Upper lobe of right lung (tissue), 1 donor: Measurements from ENCODE around the gene FEN1. TPM values are rescaled to one million over a fixed set of nuclear protein-coding genes. Genes with fewer than 3 reads are reported as not detected.

Source experiments
- ATAC-seq: fragments of 200-7000 bp; cut with Tn5 transposase; one replicate; pipeline ENCODE4 v1.9.1; 2020; ENCODE audit warnings: mild to moderate bottlenecking, moderate library complexity
- DNase-seq: peaks from one replicate; pipeline ENCODE4 v3.0.0-alpha.2; 2020
- H3K27ac ChIP-seq: fragments of 200-600 bp; one replicate; pipeline ENCODE4 v1.8.0; 2022
- H3K27me3 ChIP-seq: fragments of 200-600 bp; one replicate; pipeline ENCODE4 v1.8.0; 2022; ENCODE audit warnings: mild to moderate bottlenecking
- H3K36me3 ChIP-seq: fragments of 200-600 bp; one replicate; pipeline ENCODE4 v1.8.0; 2022
- H3K4me1 ChIP-seq: fragments of 200-600 bp; one replicate; pipeline ENCODE4 v1.8.0; 2022
- H3K4me3 ChIP-seq: fragments of 200-600 bp; one replicate; pipeline ENCODE4 v1.8.0; 2022; ENCODE audit warnings: mild to moderate bottlenecking
- H3K9me3 ChIP-seq: fragments of 200-600 bp; one replicate; pipeline ENCODE4 v1.8.0; 2022
- intact Hi-C: fragments of 100-400 bp; cut with DNase I; formaldehyde crosslinking; loops from one replicate; pipeline ENCODE4 v1.11.0; 2022
- total RNA-seq: library from RNA; stranded (reverse); fragmentation: NEBNext Ultra II Directional; extraction: Animal tissue kit (Norgen Biotek cat#: 25700); gene quantifications from one replicate; pipeline ENCODE4 v1.2.1, GENCODE V29; 2021
- TF ChIP-seq, protein P1 (sequence below): fragments of 200-600 bp; IDR thresholded peaks from one replicate; pipeline ENCODE4 v1.8.0; 2022; ENCODE audit warnings: antibody characterized with exemption
- donor health status: DM: no; HTN: yes; CAD: no; lungs with severe emphysema.

FEN1 gene
- total RNA-seq, 1 donor from 2014 or later, result 4.9 TPM

DNA sequence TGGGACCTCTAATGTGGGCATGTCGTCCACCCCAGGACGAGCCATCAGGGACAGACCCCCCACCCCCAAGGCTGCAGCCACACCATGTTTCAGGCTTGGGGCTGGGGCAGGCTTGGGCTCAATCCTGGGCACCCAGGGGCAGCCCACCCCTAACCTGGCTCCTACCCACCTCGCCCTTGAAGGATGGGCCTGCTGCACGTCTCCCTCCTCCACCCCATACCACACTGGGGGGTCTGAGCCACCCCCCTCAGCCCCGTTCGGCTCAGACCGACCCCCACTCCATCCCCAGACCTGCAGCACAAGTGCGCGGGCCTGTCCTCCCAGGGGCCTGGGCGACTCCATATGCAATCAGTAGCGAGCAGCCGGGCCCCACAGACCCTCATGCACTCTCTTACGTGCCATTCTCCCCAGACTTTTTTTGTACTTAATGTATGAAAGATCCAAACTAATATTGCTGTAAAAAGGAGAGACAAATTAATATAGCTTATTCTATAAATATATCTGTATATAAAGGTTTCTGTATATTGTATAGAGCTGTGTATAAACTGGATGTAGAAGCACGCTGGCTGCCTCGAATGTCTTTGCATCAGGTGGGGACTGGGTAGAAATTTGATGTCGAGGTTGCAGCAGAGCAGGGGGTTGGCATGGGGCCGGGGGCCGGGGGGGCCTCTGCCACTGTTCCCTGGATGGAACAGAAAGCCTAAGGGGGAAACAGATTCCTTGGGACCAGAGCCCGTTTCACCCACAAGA lies 46.1 kb upstream of the FEN1 start:
- Histone ChIP-seq H3K4me1 (no peaks in the 10 kb centered on the region), H3K27me3 (no peaks in the 10 kb centered on the region), H3K27ac (no peak overlapping the region), H3K9me3 (no peaks in the 10 kb centered on the region), H3K36me3 (no peaks in the 10 kb centered on the region), H3K4me3 (no peak overlapping the region)
- no peak for DNase-seq
- intact Hi-C loops, result no loop called here
- TF ChIP-seq, protein P1, sequence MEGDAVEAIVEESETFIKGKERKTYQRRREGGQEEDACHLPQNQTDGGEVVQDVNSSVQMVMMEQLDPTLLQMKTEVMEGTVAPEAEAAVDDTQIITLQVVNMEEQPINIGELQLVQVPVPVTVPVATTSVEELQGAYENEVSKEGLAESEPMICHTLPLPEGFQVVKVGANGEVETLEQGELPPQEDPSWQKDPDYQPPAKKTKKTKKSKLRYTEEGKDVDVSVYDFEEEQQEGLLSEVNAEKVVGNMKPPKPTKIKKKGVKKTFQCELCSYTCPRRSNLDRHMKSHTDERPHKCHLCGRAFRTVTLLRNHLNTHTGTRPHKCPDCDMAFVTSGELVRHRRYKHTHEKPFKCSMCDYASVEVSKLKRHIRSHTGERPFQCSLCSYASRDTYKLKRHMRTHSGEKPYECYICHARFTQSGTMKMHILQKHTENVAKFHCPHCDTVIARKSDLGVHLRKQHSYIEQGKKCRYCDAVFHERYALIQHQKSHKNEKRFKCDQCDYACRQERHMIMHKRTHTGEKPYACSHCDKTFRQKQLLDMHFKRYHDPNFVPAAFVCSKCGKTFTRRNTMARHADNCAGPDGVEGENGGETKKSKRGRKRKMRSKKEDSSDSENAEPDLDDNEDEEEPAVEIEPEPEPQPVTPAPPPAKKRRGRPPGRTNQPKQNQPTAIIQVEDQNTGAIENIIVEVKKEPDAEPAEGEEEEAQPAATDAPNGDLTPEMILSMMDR, result no peak
- ATAC-seq, result no peak

DNA sequence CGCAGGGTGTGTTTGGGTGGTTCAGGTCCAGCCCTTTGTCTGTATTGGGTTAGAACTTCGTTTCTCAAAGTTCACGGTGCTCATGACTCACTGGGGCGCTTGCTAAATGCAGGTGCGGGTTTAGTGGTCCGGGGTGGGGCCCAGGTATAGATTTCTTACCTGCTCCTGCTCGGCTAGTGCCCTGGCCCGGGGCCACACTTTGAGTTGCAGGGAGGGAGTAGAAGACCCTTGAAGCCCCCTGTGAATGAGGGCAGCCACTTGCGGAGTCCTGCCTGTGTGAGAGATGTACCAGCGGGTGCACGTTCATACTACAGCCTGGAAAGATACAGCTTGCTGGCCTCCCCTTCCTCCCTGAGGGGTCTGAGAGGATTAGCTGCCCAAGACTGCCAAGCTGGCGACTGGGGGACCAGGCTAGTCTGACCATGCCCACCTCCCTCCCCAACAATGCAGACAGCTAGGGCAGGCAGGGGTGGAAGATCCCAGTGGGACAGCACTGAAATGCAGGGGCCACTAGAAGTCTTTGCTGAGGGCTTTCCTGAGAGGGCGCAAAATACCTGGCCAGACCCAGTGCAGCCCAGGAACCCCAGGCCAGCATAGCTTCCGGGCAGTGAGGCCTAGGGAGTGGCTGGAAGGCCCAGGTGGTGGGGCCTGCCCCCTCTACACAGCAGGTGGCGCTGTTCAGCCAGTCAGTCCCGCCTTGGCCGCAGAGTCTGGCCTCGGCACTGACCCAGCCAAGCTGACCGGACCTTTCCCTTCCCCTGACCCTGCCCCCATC lies 45.3 kb upstream of the FEN1 start:
- peak; percentile 88 for DNase-seq
- Histone ChIP-seq H3K27ac (no peak overlapping the region), H3K36me3 (no peaks in the 10 kb centered on the region), H3K9me3 (no peaks in the 10 kb centered on the region), H3K27me3 (no peaks in the 10 kb centered on the region), H3K4me3 (no peak overlapping the region), H3K4me1 (no peaks in the 10 kb centered on the region)
- TF ChIP-seq, protein P1, result peak; percentile 85
- intact Hi-C loops, result no loop called here
- peak; percentile 90 for ATAC-seq

DNA sequence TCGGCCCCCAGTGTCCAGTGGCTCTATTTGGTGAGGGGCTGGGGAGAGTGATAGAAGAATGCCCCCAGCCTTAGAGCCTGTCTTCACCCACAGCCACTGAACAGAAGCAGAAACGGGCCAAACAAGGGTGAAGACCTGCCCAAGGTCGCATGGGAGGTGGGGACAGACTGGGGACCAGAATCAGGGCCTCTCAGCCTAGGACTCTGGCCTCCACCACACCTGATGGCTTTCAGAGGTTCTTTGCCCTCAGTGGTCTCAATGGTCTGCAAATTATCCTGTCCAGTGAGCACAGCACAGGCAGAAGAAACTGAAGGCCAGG lies 44.8 kb upstream of the FEN1 start:
- TF ChIP-seq, protein P1, result no peak
- Histone ChIP-seq H3K4me3 (no peak overlapping the region), H3K9me3 (no peaks in the 10 kb centered on the region), H3K4me1 (peaks cover 4% of the 10 kb centered on the region), H3K36me3 (no peaks in the 10 kb centered on the region), H3K27ac (no peak overlapping the region), H3K27me3 (no peaks in the 10 kb centered on the region)
- intact Hi-C loops, result no loop called here
- DNase-seq (no peak), ATAC-seq (no peak)

DNA sequence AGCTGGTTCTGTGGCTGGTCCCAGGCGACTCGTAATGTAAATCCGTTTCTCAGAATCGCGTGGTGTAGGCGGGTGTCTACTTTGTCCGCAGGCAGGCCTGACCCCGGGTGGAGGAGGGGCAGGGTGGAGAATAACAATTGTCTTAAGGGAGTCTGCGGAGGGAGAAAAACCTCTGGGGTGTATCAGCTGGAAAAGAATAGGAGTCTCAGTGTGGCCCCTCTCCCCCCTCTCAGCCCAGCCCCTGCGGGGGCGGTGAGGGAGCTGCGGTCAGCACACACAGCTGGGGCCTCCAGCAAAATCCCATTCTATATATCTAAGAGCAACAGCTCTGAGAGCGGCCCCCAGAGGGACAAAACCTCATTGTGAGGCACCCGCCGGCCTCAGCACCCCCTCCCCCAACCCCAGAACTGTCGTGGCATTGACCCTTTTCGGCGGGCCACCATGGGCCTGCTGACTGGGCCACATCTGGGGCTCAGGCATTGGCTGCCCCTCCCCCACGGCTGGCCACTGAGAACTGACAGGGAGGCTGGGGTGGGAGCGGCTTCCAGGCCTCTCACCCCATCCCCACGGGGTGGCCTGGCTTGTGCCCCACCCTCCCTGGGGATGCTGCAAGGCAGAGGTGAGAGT lies 43.0 kb upstream of the FEN1 start:
- TF ChIP-seq, protein P1, result no peak
- Histone ChIP-seq H3K36me3 (no peaks in the 10 kb centered on the region), H3K27ac (no peak overlapping the region), H3K4me3 (no peak overlapping the region), H3K9me3 (no peaks in the 10 kb centered on the region), H3K27me3 (no peaks in the 10 kb centered on the region), H3K4me1 (peaks cover 4% of the 10 kb centered on the region)
- DNase-seq (no peak), ATAC-seq (no peak)
- intact Hi-C loops, result no loop called here

DNA sequence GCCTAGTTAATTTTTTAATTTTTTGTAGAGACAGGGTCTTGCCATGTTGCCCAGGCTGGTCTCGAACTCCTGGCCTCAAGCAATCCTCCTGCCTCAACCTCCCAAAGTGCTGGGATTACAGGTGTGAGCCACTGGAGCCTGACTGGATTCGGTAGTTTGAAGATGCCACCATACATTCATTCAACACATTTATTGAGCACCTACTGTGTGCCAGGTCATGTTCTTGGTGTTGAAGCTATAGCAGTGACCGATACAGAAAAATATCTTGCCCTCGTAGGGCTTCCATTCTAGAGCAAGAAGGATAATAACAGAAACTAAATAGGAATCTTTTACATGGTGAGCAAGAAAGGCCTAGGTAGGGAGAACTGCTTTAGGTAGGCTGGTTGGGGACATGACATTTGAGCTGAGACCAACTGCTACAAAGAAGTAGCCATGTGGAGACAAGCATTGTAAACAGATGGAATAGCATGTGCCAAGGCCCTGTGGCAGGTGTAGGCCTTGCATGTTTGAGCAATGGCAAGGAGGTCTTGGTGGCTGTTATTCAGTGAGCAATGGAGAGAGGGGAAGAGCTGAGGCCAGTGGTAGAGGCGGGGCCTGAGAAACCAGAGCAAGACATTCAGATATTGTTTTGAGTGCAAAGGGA lies 42.0 kb upstream of the FEN1 start:
- H3K4me1 ChIP-seq, result peaks cover 4% of the 10 kb centered on the region
- ATAC-seq, result no peak
- TF ChIP-seq, protein P1, result no peak

More for the DNA sequence above, 42.0 kb upstream of the FEN1 start:
- Histone ChIP-seq H3K9me3 (no peaks in the 10 kb centered on the region), H3K27me3 (no peaks in the 10 kb centered on the region), H3K27ac (no peak overlapping the region), H3K4me3 (no peak overlapping the region), H3K36me3 (no peaks in the 10 kb centered on the region)
- intact Hi-C loops, result no loop called here
- no peak for DNase-seq
